Lung (tissue), 12 donors: Measurements from ENCODE around the gene ZRANB3. TPM values are rescaled to one million over a fixed set of nuclear protein-coding genes. Genes with fewer than 3 reads are reported as not detected.

Source experiments
- ATAC-seq: fragments of 200-7000 bp; cut with Tn5 transposase; one replicate; pipeline ENCODE4 v1.9.1; 2020; ENCODE audit warnings: moderate number of reproducible peaks; ENCODE audit not compliant: insufficient read depth, low FRiP score
- DNase-seq, 3 donors: peaks; one replicate each; pipeline ENCODE4 v3.0.0-alpha.2; 2013 to 2017
- H3K27ac ChIP-seq, 2 donors: one replicate each; pipeline ENCODE4 v1.5.1; 2013; ENCODE audit warnings: mild to moderate bottlenecking in 2 of 2, moderate library complexity in 2 of 2, control low read depth in 1 of 2, inconsistent platforms in 1 of 2, low read depth in 1 of 2, low read length in 1 of 2
- H3K27me3 ChIP-seq, 3 donors: one replicate each; pipeline ENCODE4 v1.5.1; 2013; ENCODE audit warnings: low read length in 2 of 3; ENCODE audit not compliant: control insufficient read depth in 3 of 3, insufficient read depth in 3 of 3
- H3K36me3 ChIP-seq, 4 donors: one replicate each; pipeline ENCODE4 v1.5.1; 2013; ENCODE audit warnings: low read length in 4 of 4, mild to moderate bottlenecking in 1 of 4, moderate library complexity in 1 of 4; ENCODE audit not compliant: control insufficient read depth in 4 of 4, insufficient read depth in 4 of 4
- H3K4me1 ChIP-seq, 5 donors: one replicate each; pipeline ENCODE4 v1.5.1; 2013; ENCODE audit warnings: low read length in 5 of 5, mild to moderate bottlenecking in 2 of 5, moderate library complexity in 1 of 5; ENCODE audit not compliant: control insufficient read depth in 5 of 5, insufficient read depth in 5 of 5
- H3K4me3 ChIP-seq: one replicate; pipeline ENCODE4 v1.5.1; 2013; ENCODE audit warnings: mild to moderate bottlenecking, control low read depth, moderate library complexity
- H3K9ac ChIP-seq, 2 donors: one replicate each; pipeline ENCODE4 v1.5.1; 2013; ENCODE audit warnings: low read length in 2 of 2, control low read depth in 1 of 2; ENCODE audit not compliant: insufficient read depth in 1 of 2
- H3K9me3 ChIP-seq, 4 donors: one replicate each; pipeline ENCODE4 v1.5.1; 2013; ENCODE audit warnings: low read length in 3 of 4, mild to moderate bottlenecking in 1 of 4, moderate library complexity in 1 of 4; ENCODE audit not compliant: control insufficient read depth in 4 of 4, insufficient read depth in 3 of 4
- WGBS, 2 donors: extraction: QIAGEN DNeasy Blood & Tissue Kit; methylation state at CpG; one replicate each; pipeline ENCODE4 v1.1.7; 2013; 5-methylcytosine and 5-hydroxymethylcytosine counted together
- polyA plus RNA-seq, 2 donors: library from polyadenylated mRNA; stranded (reverse); fragments of 200-250 nt; gene quantifications; one replicate each; pipeline ENCODE4 v1.2.1, GENCODE V29; 2013
- total RNA-seq, 2 donors: library from RNA; depleted of rRNA in 1 of 2; stranded (reverse); fragments of >200 nt in 1 of 2; gene quantifications; one replicate each; pipeline ENCODE4 v1.2.1, GENCODE V29; 2014 to 2021
- TF ChIP-seq, protein P1 (sequence below): IDR thresholded peaks from 2 replicates; pipeline ENCODE4 v1.5.1; 2012; ENCODE audit warnings: mild to moderate bottlenecking; ENCODE audit errors: control extremely low read depth, extremely low read depth
- donor health status: control.
- donor health status: control.
- donor health status: Bipolar disorder and iron deficiency.
- donor health status: healthy.
- donor health status: DM: yes; HTN: yes; CAD: no.

ZRANB3 gene
- total and polyA plus RNA-seq, 4 donors, result 1.3 to 14.9 (median 3.3) TPM

DNA sequence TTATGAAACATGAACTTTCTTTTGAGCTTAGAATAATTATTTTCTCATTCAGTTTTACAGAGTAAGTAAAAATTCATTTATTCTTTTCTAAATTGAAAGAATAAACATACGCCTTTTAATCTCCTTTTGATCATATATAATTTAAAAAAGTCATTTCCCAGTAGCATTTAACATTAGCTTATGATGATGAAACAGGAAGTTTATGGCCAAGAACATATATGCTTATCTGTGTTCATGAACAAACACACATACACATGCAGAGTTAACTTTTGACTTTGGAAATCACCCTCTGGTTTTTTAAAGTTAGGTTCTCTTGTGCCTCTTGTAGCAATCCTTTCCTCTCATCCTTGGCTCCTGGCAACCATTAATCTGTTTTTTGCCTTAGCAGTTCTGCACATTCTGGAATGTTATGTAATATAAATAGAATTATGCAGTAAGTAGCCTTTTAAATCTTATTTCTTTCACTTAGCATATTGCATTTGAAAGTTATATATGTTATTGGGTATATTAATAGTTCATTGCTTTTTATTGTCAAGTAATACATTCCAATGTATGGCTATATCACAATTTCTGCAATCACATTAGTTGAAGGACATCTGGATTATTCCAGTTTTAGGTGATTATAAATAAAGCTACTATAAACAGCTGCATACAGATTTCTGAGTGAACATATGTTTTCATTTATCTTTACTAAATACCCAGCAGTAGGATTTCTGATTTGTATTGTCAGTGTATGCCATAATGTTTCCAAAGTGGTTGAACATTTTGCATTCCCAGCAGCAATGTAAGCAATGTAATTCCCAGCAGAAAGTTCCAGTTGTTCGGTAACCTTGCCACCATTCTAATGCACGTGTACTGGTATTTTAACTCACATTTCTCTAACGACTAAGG is 210.3 kb downstream of the ZRANB3 start:
- WGBS, 2 donors, result 86 to 92% methylated on average over 4 of the region's 4 CpGs
- ATAC-seq, result no peak

DNA sequence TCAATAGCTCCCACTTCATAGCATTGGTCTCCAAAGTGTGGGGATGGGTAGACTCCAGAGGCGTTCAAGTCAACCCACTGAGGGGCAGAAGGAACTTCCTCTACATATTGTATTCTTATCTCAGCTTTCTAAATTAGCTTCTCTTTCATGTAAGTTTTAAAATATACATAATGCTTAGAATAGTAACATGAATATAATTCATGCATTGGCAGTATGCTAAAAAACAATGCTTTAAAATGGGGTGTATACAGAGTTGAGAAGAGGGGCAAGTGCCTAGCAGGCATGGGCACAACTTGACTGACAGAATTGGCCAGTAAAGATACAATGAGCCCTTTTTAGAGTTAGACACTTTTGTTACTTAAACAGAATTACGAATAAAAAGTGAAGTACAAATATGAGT is 212.2 kb downstream of the ZRANB3 start:
- TF ChIP-seq, protein P1, sequence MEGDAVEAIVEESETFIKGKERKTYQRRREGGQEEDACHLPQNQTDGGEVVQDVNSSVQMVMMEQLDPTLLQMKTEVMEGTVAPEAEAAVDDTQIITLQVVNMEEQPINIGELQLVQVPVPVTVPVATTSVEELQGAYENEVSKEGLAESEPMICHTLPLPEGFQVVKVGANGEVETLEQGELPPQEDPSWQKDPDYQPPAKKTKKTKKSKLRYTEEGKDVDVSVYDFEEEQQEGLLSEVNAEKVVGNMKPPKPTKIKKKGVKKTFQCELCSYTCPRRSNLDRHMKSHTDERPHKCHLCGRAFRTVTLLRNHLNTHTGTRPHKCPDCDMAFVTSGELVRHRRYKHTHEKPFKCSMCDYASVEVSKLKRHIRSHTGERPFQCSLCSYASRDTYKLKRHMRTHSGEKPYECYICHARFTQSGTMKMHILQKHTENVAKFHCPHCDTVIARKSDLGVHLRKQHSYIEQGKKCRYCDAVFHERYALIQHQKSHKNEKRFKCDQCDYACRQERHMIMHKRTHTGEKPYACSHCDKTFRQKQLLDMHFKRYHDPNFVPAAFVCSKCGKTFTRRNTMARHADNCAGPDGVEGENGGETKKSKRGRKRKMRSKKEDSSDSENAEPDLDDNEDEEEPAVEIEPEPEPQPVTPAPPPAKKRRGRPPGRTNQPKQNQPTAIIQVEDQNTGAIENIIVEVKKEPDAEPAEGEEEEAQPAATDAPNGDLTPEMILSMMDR, result no peak
- DNase-seq (no peak), ATAC-seq (no peak)
- H3K27ac ChIP-seq, result no peak overlapping the region
- H3K4me3 ChIP-seq, result no peak overlapping the region
- no peaks in the 10 kb centered on the region for H3K36me3 ChIP-seq
- H3K27me3 ChIP-seq, result no peaks in the 10 kb centered on the region
- H3K9ac ChIP-seq, result no peak overlapping the region
- WGBS, 2 donors, result 78 to 85% methylated on average over 2 of the region's 2 CpGs
- H3K4me1 ChIP-seq, result peaks cover 0 to 7% (median 0%) of the 10 kb centered on the region in 5 donors
- no peaks in the 10 kb centered on the region for H3K9me3 ChIP-seq

More for the DNA sequence above, 210.3 kb downstream of the ZRANB3 start:
- Histone ChIP-seq H3K4me1 (peaks cover 0 to 7% (median 0%) of the 10 kb centered on the region in 5 donors), H3K9me3 (no peaks in the 10 kb centered on the region), H3K4me3 (no peak overlapping the region), H3K36me3 (no peaks in the 10 kb centered on the region), H3K27me3 (no peaks in the 10 kb centered on the region), H3K9ac (no peak overlapping the region), H3K27ac (no peak overlapping the region)
- TF ChIP-seq, protein P1, result no peak
- peak in 2 of 3 donors; percentile 52 to 60 for DNase-seq

DNA sequence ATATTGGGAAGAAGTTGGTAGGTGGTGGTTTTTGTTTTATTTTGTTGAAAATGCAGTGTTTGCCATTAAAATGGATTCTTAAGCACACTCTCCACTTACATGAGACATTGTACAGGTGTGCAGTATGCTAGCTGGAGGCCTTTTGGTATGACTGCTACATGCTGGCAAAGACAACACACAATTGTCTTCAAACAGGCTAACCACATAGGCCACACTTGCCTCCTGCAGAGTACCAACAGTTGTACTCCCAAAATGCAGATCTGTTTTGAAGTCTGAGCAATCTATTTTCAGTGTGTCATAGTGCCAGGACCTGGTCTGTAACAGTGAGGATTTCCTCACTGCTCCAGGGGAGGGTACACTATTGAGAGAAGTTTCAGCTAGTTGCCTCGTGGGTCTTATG is 213.6 kb downstream of the ZRANB3 start:
- H3K36me3 ChIP-seq, result no peaks in the 10 kb centered on the region
- H3K27ac ChIP-seq, result no peak overlapping the region
- H3K4me1 ChIP-seq, result peaks cover 0 to 7% (median 0%) of the 10 kb centered on the region in 5 donors
- TF ChIP-seq, protein P1, result no peak
- H3K27me3 ChIP-seq, result no peaks in the 10 kb centered on the region
- no peak for ATAC-seq
- DNase-seq, result no peak
- 70 to 72% methylated on average over 1 of the region's 1 CpG for WGBS, 2 donors
- no peak overlapping the region for H3K9ac ChIP-seq
- no peaks in the 10 kb centered on the region for H3K9me3 ChIP-seq
- H3K4me3 ChIP-seq, result no peak overlapping the region
